Keratinocyte (primary cell): Measurements from ENCODE around the gene CD93. TPM values are rescaled to one million over a fixed set of nuclear protein-coding genes. Genes with fewer than 3 reads are reported as not detected.

ENCODE experiments used
- DNase-seq: peaks from one replicate; pipeline ENCODE4 v3.0.0-alpha.2; 2011; ENCODE audit warnings: low read depth, missing footprints, low spot score
- FAIRE-seq: peaks from 2 replicates; lab custom pipeline; 2011; peaks lifted over from hg19 to GRCh38; lab: Jason Lieb, UNC
- H2AFZ ChIP-seq: 2 replicates; pipeline ENCODE4 v1.6.0; 2012; ENCODE audit warnings: low read length, control low read depth, inconsistent platforms; ENCODE audit not compliant: control insufficient read depth
- H3K27ac ChIP-seq: 2 replicates; pipeline ENCODE4 v1.5.1; 2011; ENCODE audit warnings: low read length; ENCODE audit not compliant: control insufficient read depth, insufficient read depth
- H3K27me3 ChIP-seq: 3 replicates; pipeline ENCODE4 v1.6.0; 2011; ENCODE audit warnings: low read length; ENCODE audit not compliant: control insufficient read depth, insufficient read depth; ENCODE audit errors: extremely low read depth
- H3K36me3 ChIP-seq, 2 experiments: 2 replicates in 1 of 2; 3 replicates in 1 of 2; pipeline ENCODE4 v1.5.1; 2011; ENCODE audit warnings: low read length in 2 of 2, mild to moderate bottlenecking in 1 of 2; ENCODE audit not compliant: control insufficient read depth in 2 of 2, insufficient read depth in 2 of 2; ENCODE audit errors: extremely low read depth in 1 of 2
- H3K4me1 ChIP-seq: 3 replicates; pipeline ENCODE4 v1.5.1; 2011; ENCODE audit warnings: low read length; ENCODE audit not compliant: control insufficient read depth, insufficient read depth; ENCODE audit errors: extremely low read depth
- H3K4me2 ChIP-seq: 3 replicates; pipeline ENCODE4 v1.6.0; 2011; ENCODE audit warnings: low read depth, low read length; ENCODE audit not compliant: control insufficient read depth, insufficient read depth; ENCODE audit errors: extremely low read depth
- H3K4me3 ChIP-seq, 3 experiments: fragments of 200-600 bp in 1 of 3; sonication (generic) in 1 of 3; 2 replicates in 2 of 3; 3 replicates in 1 of 3; pipeline ENCODE4 v1.5.1; 2011 to 2016; ENCODE audit warnings: low read length in 3 of 3, mild to moderate bottlenecking in 3 of 3, control low read depth in 2 of 3, inconsistent platforms in 1 of 3, low read depth in 1 of 3, mixed read lengths in 1 of 3, mixed run types in 1 of 3, moderate library complexity in 1 of 3; ENCODE audit not compliant: control insufficient read depth in 2 of 3, insufficient read depth in 2 of 3; ENCODE audit errors: extremely low read depth in 1 of 3
- H3K79me2 ChIP-seq: 2 replicates; pipeline ENCODE4 v1.6.0; 2012; ENCODE audit warnings: low read length; ENCODE audit not compliant: control insufficient read depth, insufficient read depth
- H3K9ac ChIP-seq: 3 replicates; pipeline ENCODE4 v1.6.0; 2011; ENCODE audit warnings: low read length; ENCODE audit not compliant: control insufficient read depth, insufficient read depth; ENCODE audit errors: extremely low read depth
- H3K9me1 ChIP-seq: 3 replicates; pipeline ENCODE4 v1.6.0; 2011; ENCODE audit warnings: low read length; ENCODE audit not compliant: control insufficient read depth, insufficient read depth; ENCODE audit errors: extremely low read depth
- H3K9me3 ChIP-seq: 2 replicates; pipeline ENCODE4 v1.5.1; 2012; ENCODE audit warnings: low read depth, low read length; ENCODE audit not compliant: control insufficient read depth
- H4K20me1 ChIP-seq: 3 replicates; pipeline ENCODE4 v1.6.0; 2011; ENCODE audit warnings: low read length; ENCODE audit not compliant: control insufficient read depth, insufficient read depth; ENCODE audit errors: extremely low read depth
- CTCF ChIP-seq, 3 experiments: IDR thresholded peaks in 1 of 3; conservative IDR thresholded peaks in 1 of 3; optimal IDR thresholded peaks in 1 of 3; 2 replicates in 2 of 3; 3 replicates in 1 of 3; pipeline versions ENCODE3 to v1.5.1; 2011; ENCODE audit warnings: low read length in 3 of 3, mild to moderate bottlenecking in 3 of 3, moderate library complexity in 2 of 3, control low read depth in 1 of 3, inconsistent platforms in 1 of 3; ENCODE audit not compliant: insufficient read depth in 2 of 3; ENCODE audit errors: extremely low read depth in 1 of 3
- EZH2 ChIP-seq: IDR thresholded peaks from one replicate; pipeline ENCODE4 v1.6.1; 2012; ENCODE audit warnings: inconsistent platforms, mild to moderate bottlenecking, low read length, moderate library complexity
- dilution Hi-C: fragments of 300-500 bp; cut with MboI; formaldehyde crosslinking; loops from one replicate; pipeline ENCODE4 v1.7.0; 2020; ENCODE audit warnings: low sequenced_read_pairs; ENCODE audit not compliant: extremely low pct_ligation_motif_present
- polyA plus RNA-seq, 5 experiments: library from polyadenylated mRNA; depleted of rRNA in 3 of 5; stranded (reverse) in 3 of 5; stranded (forward) in 1 of 5; unstranded in 1 of 5; fragments of >200 nt; gene quantifications; 1 replicate in 1 of 5; 2 replicates in 3 of 5; 3 replicates in 1 of 5; pipeline versions ENCODE4 v1.2.1 to v1.2.3, GENCODE V29; 2011 to 2012; ENCODE audit warnings: missing spikeins in 2 of 5, low read depth in 1 of 5, low replicate concordance in 1 of 5

The CD93 gene
- polyA plus RNA-seq, 1 donor (not counting 4 experiments of a cell fraction or from before 2014, with no cell fraction given), result not detected

- DNase-seq, result no peak
- Histone ChIP-seq H3K4me2 (no peak overlapping the region), H4K20me1 (no peaks in the 10 kb centered on the region), H3K4me1 (no peaks in the 10 kb centered on the region), H3K9ac (no peak overlapping the region), H3K27me3 (no peaks in the 10 kb centered on the region), H3K36me3 (no peaks in the 10 kb centered on the region), H3K27ac (no peak overlapping the region), H3K79me2 (no peaks in the 10 kb centered on the region), H3K4me3 (no peak overlapping the region), H2AFZ (no peak overlapping the region), H3K9me1 (no peaks in the 10 kb centered on the region), H3K9me3 (no peaks in the 10 kb centered on the region)
- TF ChIP-seq EZH2, result no peak
- no peak for FAIRE-seq
- dilution Hi-C loops, result no loop called here
Observed at GRCh38 chr20:23126281-23127061, 40.3 kb upstream of the CD93 start.

DNA sequence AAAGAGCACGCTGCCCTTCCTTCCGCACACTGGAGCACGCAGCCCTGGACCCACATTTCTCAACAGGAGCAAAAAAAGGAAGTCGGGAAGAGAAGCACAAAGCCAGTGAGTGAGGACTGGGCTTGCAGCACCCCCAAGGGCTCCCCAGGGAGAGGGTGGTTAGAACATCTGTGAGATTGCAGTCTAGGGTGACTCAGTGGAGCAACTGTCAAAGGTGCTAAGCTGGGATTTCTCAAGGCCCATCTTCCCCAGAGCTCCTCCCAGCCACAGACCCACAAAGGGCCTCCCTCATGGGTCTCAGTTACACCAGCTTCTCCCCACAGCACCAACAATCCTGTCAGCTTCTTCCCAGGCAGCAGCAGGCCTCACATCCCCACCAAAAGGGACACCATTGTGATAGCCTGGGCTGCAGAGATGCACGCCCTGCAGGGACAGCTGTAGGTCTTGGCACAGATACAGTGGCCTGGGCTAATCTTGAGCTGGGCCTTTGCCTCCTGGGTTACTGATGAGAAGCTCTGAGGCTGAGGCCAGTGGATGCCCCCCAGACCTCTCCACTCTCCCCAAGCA, 39.6 kb upstream of the CD93 start:
- no peak overlapping the region for H3K27ac ChIP-seq
- dilution Hi-C loops, result no loop called here
- H3K9ac ChIP-seq, result no peak overlapping the region
- H2AFZ ChIP-seq, result no peak overlapping the region
- no peaks in the 10 kb centered on the region for H3K4me1 ChIP-seq
- FAIRE-seq (no peak), DNase-seq (no peak)
- no peaks in the 10 kb centered on the region for H3K79me2 ChIP-seq
- H3K9me3 ChIP-seq, result no peaks in the 10 kb centered on the region
- H3K36me3 ChIP-seq, result no peaks in the 10 kb centered on the region
- H3K4me2 ChIP-seq, result no peak overlapping the region
- no peak overlapping the region for H3K4me3 ChIP-seq
- TF ChIP-seq EZH2, result no peak
- TF ChIP-seq CTCF (optimal IDR thresholded peaks at IDR 0.05 in 1 of 3, IDR thresholded peaks at IDR 0.05 in 1 of 3, conservative IDR thresholded peaks at IDR 0.05 in 1 of 3; ENCODE audit: extremely low read depth in 1 of 3, insufficient read depth in 2 of 3, low read length in 3 of 3), result no peak
- no peaks in the 10 kb centered on the region for H3K9me1 ChIP-seq
- H3K27me3 ChIP-seq, result no peaks in the 10 kb centered on the region
- no peaks in the 10 kb centered on the region for H4K20me1 ChIP-seq
